Suprapubic skin (tissue), 3 donors: ENCODE results near the gene ASTN2.

Source experiments
- CTCF ChIP-seq, 2 donors: fragments of 200-600 bp in 1 of 2; fragments of 450-650 bp in 1 of 2; sonication (generic) in 1 of 2; IDR thresholded peaks; one replicate each; pipeline ENCODE4 v1.5.1; 2016 to 2019; ENCODE audit warnings: antibody characterized with exemption in 2 of 2, mild to moderate bottlenecking in 1 of 2, moderate library complexity in 1 of 2
- POLR2AphosphoS5 ChIP-seq, 3 donors: sonication (generic); formaldehyde crosslinking; IDR thresholded peaks; one replicate each; pipeline ENCODE4 v1.6.1; 2017; ENCODE audit warnings: antibody characterized with exemption in 3 of 3

DNA sequence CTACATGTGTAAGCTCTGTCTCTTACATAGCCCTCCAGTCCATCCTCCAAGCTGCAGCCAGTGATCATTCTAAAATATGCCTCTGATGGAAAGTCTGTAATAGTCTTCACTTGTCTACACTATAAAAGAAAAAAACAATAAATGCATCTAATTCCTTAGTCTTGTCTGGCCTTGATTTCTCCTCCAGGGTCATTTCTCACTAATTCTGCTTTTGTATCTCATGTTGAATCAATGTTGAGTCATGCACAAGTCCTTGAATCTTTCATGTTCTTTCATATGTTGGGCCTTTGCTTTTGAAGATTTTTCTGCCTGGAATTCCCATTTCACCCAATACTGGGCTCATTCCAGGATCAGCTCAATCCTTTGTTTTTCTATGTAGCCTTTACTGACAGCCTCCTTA, 848.9 kb downstream of the ASTN2 start:
- TF ChIP-seq POLR2AphosphoS5 (IDR thresholded peaks at IDR 0.05) = no peak
- TF ChIP-seq CTCF (IDR thresholded peaks at IDR 0.05) = no peak
